HG03442 (cell line): ENCODE measurements around the gene PNP.
"Not testable (repeated sequence)": the region's sequence is repeated elsewhere in the genome, so short reads cannot be mapped to it uniquely, and the experiment has no call there.

Source experiments
- ATAC-seq: cut with Tn5 transposase; IDR thresholded peaks from one replicate; pipeline ENCODE4 v1.9.1; 2021; ENCODE audit warnings: mild to moderate bottlenecking, moderate library complexity; ENCODE audit not compliant: unreplicated experiment

Gene PNP

DNA sequence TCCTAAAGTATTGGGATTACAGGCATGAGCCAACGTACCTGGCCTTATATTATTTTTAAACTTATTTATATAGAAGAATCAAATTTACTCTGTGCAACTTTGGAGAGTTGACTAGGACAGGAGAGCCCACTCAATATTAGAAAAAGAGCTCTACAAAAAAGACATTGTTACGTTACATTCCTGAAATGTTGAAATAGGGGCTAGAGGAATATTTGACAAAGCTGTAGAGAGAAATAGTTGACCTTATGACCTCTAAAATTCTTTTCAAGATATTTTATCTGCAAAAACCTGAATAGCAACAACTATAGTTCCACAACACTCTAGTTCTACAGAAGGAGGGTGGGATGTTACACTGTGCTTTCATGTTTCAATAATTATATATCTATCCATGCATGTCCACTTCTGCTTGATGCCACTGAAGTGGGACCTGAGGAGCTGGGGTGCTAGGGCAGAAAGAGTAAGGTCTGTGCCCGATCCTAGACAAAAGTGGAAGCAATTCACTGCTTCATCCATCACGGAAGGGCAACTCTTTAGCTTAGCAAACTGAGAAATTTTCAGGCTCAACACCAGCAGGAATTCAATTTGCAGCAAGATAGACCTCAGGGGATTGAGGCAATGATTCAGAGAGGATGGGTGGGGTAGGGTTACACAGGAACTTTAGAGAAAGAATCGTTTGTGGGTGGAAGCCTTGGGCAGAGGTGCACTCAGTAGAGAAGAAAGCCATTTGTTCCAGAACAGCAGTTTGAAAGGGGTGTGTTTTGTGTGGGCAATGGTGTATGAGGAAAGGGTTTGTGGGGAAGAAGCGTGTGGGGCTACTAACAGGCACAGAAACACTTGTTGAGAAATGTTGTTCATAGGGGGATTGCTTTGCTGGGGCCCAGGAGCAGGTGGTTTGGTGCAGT lies 20.1 kb downstream of the PNP start:
- no peak for ATAC-seq

DNA sequence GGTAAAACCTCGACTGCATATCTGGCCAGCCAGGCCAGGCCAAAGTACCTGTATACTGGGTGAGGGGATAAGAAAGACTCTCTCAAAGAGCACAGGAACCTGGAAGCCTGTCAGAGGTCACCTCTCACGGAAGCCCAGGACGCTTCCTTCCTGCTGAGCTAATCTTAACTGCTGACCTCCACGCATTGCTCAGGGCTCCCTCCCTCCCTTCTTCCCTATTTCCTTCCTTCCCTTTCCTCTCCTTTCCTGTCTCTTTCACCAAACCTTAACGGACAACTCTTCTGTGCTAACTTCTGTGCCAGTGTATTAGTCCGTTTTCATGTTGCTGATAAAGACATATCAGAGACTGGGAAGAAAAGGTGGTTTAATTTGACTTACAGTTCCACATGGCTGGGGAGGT lies 21.4 kb downstream of the PNP start:
- no peak for ATAC-seq

DNA sequence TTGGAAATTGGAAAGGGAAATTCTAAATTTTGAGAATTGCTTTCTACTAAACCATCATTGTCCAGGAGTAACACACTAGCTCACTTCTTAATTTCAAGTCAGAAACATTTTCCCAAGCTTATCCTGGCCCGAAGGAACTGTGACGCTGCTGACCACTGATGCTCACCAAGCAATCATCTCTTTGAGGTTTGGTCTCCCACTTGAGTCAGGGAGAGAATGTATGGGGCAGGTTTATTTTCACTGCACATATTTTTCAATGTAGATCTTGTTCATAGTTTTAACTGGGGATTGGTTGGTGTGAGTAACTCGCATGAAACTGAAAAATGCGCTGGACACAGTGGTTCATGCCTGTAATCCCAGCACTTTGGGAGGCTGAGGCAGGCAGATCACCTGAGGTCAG lies 23.3 kb downstream of the PNP start:
- no peak for ATAC-seq

DNA sequence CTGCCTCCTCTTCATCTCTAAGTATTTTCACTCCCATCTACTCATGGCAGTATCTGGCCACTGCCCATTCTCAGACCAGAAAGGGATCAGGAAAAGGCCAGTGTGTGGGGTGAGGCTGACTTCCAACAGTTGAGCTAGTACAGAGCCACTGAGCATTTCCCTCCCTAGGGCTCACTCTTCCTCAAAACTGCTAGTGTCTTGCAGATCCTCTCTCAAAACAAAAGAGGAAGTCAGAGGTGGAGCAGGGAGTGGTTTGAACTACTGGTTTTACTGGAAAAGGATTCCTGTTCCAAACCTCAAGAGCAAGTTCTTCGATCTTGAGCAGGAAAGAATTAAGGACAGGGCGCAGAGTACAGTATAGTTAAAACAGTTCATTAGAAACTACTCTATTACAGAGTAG lies 24.4 kb downstream of the PNP start:
- ATAC-seq: no peak

DNA sequence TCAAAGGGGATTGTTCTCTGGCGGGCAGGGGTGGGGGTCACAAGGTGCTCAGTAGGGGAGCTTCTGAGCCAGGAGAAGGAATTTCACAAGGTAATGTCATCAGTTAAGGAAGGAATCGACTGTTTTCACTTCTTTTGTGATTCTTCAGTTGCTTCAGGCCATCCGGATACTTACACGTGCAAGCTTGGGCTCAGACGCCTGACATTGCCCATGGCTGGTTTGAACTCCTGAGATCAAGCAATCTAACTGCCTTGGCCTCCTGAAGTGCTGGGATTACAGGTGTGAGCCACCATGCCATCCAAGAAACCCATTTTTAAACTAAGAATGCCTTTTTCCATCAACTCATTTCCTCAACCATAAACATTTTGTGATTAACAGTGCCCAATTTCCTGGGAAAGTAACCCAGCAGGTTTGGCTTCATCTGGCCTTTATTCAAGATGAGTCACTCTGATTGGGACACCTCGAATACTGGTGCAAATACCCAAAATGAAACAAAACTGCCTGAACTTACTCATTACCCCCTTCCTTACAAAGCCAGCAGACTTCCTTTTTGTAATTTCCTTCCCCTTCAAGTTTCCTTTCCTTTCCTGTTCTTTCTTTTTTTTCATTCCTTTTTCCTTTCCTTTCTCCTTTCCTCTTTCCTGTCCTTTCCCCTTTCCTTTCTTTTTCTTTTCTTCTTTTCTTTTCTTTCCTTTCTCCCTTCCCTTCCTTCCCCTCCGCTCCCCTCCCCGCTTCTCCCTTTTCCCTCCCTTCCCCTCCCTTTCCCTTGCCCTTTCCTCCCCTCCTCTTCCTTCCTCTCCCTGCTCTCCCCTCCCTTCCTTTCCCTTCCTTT lies 25.9 kb downstream of the PNP start:
- ATAC-seq: no peak

DNA sequence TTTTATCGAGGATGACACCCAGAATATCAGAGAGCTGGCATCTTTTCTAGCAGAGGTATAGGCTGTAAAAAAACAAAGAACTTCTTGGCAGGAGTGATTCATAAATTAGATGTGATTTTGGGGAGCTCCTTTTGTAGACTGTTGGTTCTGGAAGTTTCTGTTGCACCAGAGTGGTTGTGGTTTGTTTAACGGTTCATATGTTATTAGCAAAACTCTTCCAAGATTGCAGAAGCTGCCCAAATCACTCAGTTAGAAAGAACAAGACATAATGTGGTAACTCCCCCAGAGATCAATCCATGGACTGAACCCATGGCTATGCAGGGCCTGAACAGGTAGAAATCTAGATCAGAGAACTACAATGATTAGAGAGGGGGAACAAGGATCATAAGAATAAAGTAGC lies 29.4 kb downstream of the PNP start:
- ATAC-seq: no peak

DNA sequence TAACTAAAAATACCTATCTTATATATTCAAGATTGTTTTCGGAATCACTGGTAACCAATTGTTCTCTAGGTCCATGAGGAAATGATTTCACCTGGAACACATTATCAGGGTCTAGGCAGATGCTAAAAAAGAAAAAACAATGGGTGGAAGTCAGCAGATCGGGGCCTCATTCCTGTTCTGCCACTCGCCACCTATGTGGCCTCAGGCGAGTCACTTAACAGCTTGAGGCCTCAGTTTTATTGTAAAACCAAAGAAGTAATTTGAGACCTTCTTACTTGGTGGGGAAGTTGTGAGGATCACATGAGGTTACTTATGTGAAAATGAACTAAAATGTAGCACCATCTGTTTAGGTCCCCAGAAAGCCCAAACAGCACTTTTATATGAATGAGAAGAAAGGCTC lies 29.9 kb downstream of the PNP start:
- no peak for ATAC-seq

DNA sequence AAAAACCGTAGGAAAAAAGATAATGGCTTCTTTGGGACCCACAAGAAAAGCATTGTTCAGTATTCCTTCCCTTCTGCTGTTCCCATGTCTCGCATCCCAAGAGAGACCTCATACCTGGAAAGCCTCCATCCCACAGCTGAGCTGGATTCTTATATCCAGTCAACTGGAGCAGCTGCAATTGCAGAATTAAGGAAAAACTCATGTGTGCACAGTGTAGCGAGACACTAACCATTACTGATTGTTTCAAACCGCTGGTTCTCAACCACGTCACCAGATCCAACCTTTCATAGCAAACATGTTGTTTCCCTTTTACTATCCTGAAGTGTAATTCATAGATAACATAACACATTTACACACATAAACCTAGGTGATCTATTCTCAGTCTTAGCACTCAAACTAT lies 30.7 kb downstream of the PNP start:
- ATAC-seq: no peak

DNA sequence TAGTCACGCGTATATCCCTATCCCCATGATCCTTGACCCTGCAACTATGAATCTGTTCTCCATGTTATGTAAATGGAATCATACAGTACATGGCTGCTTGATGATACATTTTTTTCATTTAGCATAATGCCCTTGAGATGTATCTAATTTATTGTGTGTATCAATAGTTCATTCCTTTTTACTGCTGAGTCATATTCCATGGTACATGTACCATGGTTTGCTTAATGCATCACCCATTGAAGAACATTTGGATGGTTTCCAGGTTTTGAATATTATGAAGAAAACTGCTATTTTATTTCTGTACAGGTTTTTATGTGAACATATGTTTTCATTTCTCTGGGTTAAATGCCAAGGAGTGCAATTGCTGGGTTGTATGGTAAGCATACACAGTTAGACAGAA lies 32.1 kb downstream of the PNP start:
- no peak for ATAC-seq

DNA sequence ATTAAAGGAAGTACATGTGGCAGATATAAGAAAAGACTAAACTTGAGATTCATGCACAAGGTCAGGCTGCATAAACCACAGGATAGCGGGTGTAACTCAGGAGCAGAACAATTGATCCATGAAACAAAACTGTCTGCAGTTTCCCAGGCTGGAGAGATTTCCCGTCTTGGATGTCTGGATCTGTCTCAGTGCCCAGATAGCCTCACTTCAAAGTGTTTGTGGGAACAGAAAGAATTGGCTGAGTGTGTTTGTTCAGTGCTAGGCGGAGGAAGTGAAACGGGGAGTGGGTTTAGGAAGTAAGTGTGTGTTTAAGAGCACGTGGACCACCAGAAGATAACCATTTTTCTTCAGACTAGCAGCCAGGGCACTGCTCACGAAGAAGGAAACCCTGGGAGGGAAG lies 34.7 kb downstream of the PNP start:
- ATAC-seq: no peak

DNA sequence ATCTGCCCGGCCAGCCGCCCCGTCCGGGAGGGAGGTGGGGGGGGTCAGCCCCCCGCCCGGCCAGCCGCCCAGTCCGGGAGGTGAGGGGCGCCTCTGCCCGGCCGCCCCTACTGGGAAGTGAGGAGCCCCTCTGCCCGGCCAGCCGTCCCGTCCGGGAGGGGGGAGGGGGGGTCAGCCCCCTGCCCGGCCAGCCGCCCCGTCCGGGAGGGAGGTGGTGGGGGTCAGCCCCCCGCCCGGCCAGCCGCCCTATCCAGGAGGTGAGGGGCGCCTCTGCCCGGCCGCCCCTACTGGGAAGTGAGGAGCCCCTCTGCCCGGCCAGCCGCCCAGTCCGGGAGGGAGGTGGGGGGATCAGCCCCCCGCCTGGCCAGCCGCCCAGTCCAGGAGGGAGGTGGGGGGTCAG lies 37.1 kb downstream of the PNP start:
- not testable (repeated sequence) for ATAC-seq

DNA sequence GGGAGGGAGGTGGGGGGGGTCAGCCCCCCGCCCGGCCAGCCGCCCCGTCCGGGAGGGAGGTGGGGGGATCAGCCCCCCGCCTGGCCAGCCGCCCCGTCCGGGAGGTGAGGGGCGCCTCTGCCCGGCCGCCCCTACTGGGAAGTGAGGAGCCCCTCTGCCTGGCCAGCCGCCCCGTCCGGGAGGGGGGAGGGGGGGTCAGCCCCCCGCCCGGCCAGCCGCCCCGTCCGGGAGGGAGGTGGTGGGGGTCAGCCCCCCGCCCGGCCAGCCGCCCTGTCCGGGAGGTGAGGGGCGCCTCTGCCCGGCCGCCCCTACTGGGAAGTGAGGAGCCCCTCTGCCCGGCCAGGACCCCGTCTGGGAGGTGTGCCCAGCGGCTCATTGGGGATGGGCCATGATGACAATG lies 37.5 kb downstream of the PNP start:
- not testable (repeated sequence) for ATAC-seq

DNA sequence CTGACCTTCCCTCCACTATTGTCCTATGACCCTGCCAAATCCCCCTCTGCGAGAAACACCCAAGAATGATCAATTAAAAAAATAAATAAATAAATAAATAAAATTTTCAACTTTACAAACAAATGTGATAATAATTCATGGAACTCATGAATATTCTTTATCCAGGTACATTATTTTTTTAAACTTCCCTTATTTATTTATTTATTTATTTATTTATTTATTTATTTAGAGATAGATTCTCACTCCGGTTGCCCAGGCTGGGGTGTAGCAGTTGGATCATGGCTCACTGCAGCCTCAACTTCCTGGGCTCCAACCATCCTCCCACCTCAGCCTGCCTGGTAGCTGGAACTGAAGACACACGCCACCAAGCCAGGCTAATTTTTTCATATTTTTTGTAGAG lies 38.3 kb downstream of the PNP start:
- ATAC-seq: not testable (repeated sequence)

DNA sequence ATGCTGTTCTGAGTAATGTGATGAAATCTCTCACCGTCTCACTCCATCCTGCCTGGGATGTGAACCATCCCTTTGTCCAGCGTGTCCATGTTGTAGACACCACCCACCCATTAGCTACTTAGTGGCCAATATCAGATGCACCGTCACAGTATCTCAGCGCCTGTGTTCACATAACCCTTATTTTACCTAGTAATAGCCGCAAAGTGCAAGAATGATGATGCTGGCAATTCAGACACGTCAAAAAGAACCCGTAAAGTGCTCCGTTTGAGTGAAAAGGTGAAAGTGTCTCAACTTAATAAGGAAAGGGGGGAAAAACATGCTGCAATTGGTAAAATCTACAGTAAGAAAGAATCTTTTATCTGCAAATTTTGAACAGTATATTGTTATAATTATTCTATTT lies 39.2 kb downstream of the PNP start:
- no peak for ATAC-seq

DNA sequence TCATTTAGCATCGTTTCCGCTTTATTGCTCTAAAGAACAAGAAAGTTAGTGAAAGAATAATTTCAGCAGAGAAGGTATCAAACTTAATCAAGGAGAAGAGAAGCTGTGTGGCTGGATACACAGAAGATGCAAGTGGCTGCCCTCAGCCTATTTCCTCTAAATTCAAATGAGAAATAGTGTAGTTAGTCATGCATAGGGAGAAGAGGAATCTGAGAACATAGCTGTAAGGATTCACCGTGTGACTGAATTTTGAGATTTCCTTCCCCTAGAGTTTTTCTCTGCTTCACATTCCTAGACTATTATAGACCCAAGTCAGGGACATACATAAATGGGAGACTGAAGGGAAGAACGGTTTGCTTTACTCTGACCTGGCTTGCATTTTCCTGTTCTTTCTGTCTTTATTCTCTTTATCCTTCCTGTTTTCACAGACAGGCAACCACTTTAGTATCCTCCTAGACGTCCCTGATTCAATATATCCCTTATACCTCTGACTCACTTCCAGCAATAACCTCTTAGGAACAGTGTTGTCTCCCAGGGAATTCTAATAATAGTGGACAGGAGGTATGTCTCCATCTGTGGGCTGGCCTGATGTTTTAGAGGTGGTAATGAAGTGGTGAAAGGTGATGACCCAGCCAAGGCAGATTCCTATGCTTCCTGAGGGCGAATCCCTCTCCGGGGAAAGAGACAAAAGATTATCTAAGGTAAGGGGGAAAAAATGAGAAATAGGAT lies 43.1 kb downstream of the PNP start:
- ATAC-seq: no peak

DNA sequence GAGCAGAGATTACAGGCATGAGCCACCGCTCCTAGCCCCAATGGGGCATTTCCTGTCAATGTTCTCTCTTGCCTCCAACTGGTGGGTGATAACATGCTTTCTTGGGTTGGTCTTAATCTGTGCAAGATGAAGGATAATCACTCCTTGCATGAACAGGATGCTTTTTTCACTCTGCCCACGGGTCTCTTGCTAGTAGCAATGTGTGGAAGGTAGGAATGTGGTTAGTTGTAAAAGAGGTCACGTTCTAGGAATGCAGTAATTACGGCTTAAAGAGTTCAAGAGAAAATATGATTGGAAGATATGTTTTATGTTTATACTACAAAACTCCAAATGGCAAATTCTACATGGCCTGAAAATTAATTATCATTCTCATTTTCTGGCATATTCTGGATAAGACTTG lies 46.6 kb downstream of the PNP start:
- ATAC-seq: no peak

DNA sequence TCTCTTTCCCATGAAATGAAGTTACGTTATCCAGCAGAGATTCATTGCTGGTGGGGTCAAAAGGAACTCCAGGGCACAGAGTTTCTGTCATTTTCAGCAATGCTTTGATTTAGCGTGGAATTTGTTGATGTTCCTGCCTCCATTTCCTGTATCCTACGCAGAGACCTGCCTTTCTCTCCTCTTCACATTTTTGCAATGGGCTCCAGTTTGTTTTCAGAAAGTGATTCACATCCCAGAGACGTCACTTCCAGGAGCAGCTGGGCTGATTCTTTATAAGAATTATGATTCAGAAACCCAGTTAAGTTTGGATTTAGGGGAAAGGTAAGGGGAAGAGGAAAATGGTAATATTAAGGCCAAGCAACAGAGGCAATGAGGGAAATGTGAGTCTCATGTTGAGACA lies 47.7 kb downstream of the PNP start:
- no peak for ATAC-seq

DNA sequence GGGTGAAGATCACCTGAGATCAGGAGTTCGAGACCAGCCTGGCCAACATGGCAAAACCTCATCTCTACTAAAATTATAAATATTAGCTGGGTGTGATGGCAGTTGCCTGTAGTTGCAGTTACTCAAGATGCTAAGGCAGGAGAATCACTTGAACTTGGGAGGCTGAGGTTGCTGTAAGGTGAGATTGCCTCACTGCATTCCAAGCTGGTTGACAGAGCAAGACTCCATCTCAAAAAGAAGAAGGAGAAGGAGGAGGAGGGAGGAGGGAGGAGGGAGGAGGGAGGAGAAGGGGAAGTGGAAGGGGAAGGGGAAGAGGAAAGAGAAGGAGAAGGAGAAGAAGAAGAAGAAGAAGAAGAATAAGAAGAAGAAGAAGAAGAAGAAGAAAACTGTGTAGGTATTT lies 53.1 kb downstream of the PNP start:
- no peak for ATAC-seq

DNA sequence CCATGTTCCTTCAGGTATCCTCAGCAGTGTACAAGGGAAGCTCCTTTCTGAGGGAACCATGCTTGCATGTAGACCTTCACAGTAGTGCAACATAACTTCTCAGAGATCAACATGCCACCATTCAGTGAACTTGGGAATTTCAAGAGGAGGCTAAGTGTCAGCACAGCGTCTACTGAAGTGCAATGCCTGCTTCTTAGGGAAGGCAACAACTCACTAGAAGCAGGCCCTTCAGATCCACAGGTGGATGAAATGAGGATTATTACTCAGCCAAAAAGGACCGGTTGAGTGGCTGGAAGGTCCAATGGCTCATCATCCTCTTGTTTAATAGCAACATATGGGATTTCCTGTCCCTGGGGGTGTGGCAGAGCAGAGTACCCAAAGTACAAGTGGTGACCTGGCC lies 54.8 kb downstream of the PNP start:
- no peak for ATAC-seq
